Upper lobe of left lung (tissue), 6 donors: ENCODE results near the gene BLMH. TPM values are rescaled to one million over a fixed set of nuclear protein-coding genes. Genes with fewer than 3 reads are reported as not detected.

Experiments used
- ATAC-seq, 2 donors: fragments of 200-7000 bp; cut with Tn5 transposase; one replicate each; pipeline ENCODE4 v1.9.1; 2022; ENCODE audit warnings: mild to moderate bottlenecking in 2 of 2, moderate library complexity in 2 of 2; ENCODE audit not compliant: low FRiP score in 2 of 2
- DNase-seq, 2 donors: peaks; one replicate each; pipeline ENCODE4 v3.0.0-alpha.2; 2019 to 2020
- H3K27ac ChIP-seq, 4 donors: fragments of 200-600 bp; sonication (generic); one replicate each; pipeline ENCODE4 v1.5.1; 2016 to 2019
- H3K27me3 ChIP-seq, 4 donors: fragments of 200-600 bp; sonication (generic); one replicate each; pipeline ENCODE4 v1.5.1; 2017 to 2019
- H3K36me3 ChIP-seq, 4 donors: fragments of 200-600 bp; sonication (generic); one replicate each; pipeline ENCODE4 v1.5.1; 2016 to 2019
- H3K4me1 ChIP-seq, 4 donors: fragments of 200-600 bp; sonication (generic); one replicate each; pipeline ENCODE4 v1.5.1; 2018 to 2019
- H3K4me3 ChIP-seq, 4 donors: fragments of 200-600 bp; sonication (generic); one replicate each; pipeline ENCODE4 v1.5.1; 2017 to 2019; ENCODE audit warnings: mild to moderate bottlenecking in 2 of 4, moderate library complexity in 1 of 4
- H3K9me3 ChIP-seq, 4 donors: fragments of 200-600 bp; sonication (generic); one replicate each; pipeline ENCODE4 v1.5.1; 2018 to 2019
- EP300 ChIP-seq, 4 donors: sonication (generic); formaldehyde crosslinking; IDR thresholded peaks; one replicate each; pipeline ENCODE4 v1.5.1; 2017; ENCODE audit warnings: antibody characterized with exemption in 4 of 4, control low read depth in 2 of 4
- POLR2A ChIP-seq, 4 donors: fragments of 450-650 bp; IDR thresholded peaks; one replicate each; pipeline ENCODE4 v1.5.1; 2016 to 2017; ENCODE audit warnings: antibody characterized with exemption in 4 of 4, mild to moderate bottlenecking in 2 of 4
- POLR2AphosphoS5 ChIP-seq, 2 donors: sonication (generic); formaldehyde crosslinking; IDR thresholded peaks; one replicate each; pipeline ENCODE4 v1.5.1; 2017; ENCODE audit warnings: antibody characterized with exemption in 2 of 2
- WGBS, 2 donors: methylation state at CpG; one replicate each; pipeline ENCODE4 v1.1.5; 2017 to 2018; 5-methylcytosine and 5-hydroxymethylcytosine counted together
- total RNA-seq, 6 donors: library from RNA; depleted of rRNA in 4 of 6; stranded (reverse); fragments of >200 nt in 4 of 6; gene quantifications; one replicate each; pipeline versions ENCODE4 v1.1.0 to v1.2.1, GENCODE V29; 2016 to 2021
- TF ChIP-seq, protein P1 (sequence below), 6 experiments: fragments of 450-650 bp in 4 of 6; fragments of 200-600 bp in 2 of 6; sonication (generic) in 2 of 6; IDR thresholded peaks; one replicate each; pipeline ENCODE4 v1.5.1; 2016 to 2019; ENCODE audit warnings: antibody characterized with exemption in 6 of 6
- donor health status: DM: no; HTN: no; CAD: no; lungs with moderate emphysema.
- donor health status: DM: no; HTN: yes; CAD: no; lungs with severe emphysema.

The BLMH gene
- total RNA-seq, 6 donors from 2014 or later = 16.4 to 33.6 (median 22.4) TPM

DNA sequence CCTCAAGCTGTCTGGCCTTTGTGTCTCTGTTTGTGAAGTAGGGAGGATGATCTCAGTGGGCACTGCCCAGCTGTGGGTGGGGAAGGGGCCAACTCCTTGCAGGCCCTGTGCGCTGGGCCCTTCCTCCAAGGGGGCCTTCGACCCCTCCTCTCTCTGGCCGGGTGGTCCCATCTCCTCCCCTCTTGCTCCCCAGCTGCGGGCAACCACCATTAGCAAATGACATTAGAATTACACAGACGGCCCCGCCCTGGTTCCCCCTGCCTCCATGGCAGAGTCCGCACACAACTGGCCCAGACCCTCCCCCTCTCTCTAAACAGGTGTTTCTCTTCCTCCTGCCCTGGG, 53.8 kb downstream of the BLMH start:
- TF ChIP-seq, protein P1, sequence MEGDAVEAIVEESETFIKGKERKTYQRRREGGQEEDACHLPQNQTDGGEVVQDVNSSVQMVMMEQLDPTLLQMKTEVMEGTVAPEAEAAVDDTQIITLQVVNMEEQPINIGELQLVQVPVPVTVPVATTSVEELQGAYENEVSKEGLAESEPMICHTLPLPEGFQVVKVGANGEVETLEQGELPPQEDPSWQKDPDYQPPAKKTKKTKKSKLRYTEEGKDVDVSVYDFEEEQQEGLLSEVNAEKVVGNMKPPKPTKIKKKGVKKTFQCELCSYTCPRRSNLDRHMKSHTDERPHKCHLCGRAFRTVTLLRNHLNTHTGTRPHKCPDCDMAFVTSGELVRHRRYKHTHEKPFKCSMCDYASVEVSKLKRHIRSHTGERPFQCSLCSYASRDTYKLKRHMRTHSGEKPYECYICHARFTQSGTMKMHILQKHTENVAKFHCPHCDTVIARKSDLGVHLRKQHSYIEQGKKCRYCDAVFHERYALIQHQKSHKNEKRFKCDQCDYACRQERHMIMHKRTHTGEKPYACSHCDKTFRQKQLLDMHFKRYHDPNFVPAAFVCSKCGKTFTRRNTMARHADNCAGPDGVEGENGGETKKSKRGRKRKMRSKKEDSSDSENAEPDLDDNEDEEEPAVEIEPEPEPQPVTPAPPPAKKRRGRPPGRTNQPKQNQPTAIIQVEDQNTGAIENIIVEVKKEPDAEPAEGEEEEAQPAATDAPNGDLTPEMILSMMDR (IDR thresholded peaks at IDR 0.05) = no peak
- TF ChIP-seq POLR2AphosphoS5 (IDR thresholded peaks at IDR 0.05) (no peak), EP300 (IDR thresholded peaks at IDR 0.05) (no peak), POLR2A (IDR thresholded peaks at IDR 0.05) (no peak)
- peak overlapping the region in 3 of 4 donors; percentile 55 to 66 (median 56) for H3K4me3 ChIP-seq

DNA sequence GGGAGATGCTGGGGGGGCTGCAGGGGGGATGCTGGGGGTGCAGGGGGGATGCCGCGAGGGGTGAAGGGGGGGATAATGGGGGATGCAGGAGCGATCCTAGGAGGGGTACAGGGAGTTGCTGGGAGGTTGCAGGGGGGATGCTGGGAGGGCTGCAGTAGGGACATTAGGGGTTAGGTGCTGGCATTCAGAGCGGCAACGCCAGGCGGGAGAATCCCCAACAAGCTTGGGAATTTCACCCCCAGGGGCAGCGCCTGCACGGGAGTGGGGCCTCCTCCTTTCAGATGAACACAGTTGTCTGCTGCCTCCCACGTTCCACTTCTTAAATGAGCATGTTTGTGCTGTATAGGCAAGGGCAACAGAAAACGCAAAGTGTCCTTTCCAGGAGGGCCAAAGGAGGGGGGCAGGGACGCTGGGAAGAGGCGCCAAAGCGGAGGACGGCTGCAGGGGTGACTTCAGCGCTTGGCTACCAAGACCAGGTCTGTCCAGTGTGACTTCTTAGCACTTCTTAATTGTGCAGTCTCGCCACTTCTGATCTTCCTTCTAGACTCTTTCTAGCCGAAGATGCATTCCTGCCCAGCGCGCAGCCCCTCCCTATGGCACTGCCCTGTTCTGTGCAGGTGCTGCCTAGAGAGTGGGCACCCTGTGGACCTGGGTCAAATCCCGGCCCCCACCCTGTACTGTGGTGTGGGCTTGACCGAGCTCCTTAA, 54.3 kb downstream of the BLMH start:
- ATAC-seq = peak in 1 of 2 donors; percentile 31
- DNase-seq = peak in 1 of 2 donors; percentile 13
- no peaks in the 10 kb centered on the region for H3K36me3 ChIP-seq
- H3K4me1 ChIP-seq = peaks cover 33 to 50% (median 35%) of the 10 kb centered on the region in 4 donors
- H3K27ac ChIP-seq = peak overlapping the region; percentile 48 to 89 (median 74)
- H3K9me3 ChIP-seq = no peaks in the 10 kb centered on the region
- TF ChIP-seq, protein P1 (IDR thresholded peaks at IDR 0.05) = no peak
- TF ChIP-seq POLR2AphosphoS5 (IDR thresholded peaks at IDR 0.05) (no peak), POLR2A (IDR thresholded peaks at IDR 0.05) (no peak), EP300 (IDR thresholded peaks at IDR 0.05) (no peak)
- H3K4me3 ChIP-seq = peak overlapping the region in 3 of 4 donors; percentile 55 to 66 (median 56)
- peaks cover 0 to 23% (median 13%) of the 10 kb centered on the region in 4 donors for H3K27me3 ChIP-seq
- 2 to 17% methylated on average over 9 to 21 of the region's 21 CpGs for WGBS, 2 donors

More for the DNA sequence above, 53.8 kb downstream of the BLMH start:
- ATAC-seq = peak in 1 of 2 donors; percentile 11
- DNase-seq = peak in 1 of 2 donors; percentile 16
- Histone ChIP-seq H3K9me3 (no peaks in the 10 kb centered on the region), H3K4me1 (peaks cover 33 to 50% (median 35%) of the 10 kb centered on the region in 4 donors), H3K27ac (peak overlapping the region; percentile 70 to 89 (median 74)), H3K27me3 (peaks cover 0 to 23% (median 13%) of the 10 kb centered on the region in 4 donors), H3K36me3 (no peaks in the 10 kb centered on the region)
- 20 to 38% methylated on average over 4 to 7 of the region's 7 CpGs for WGBS, 2 donors

DNA sequence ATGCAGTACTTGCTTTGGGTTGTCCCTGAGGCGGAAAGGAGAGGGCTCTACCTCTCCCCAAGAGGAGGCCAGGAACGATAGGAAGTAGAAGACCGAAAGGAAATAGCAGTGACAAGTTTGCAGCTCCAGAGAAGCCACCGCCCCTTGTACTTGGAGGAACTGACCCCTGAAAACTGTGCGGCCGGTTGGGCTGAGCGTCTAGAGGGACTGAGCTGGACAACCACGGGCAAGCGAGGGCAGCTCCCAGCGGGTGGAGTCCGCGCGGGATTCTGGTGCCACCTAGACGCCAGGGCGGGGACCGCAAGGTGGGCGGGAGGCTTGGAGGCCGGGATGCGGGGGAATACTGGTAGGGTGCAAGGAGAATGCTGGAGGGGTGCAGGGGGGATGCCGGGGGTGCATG, 55.0 kb downstream of the BLMH start:
- peak overlapping the region in 3 of 4 donors; percentile 74 to 83 (median 83) for H3K27ac ChIP-seq
- no peaks in the 10 kb centered on the region for H3K36me3 ChIP-seq
- ATAC-seq = peak; percentile 54 to 65
- H3K27me3 ChIP-seq = peaks cover 0 to 23% (median 13%) of the 10 kb centered on the region in 4 donors
- WGBS, 2 donors = 4 to 8% methylated on average over 9 to 12 of the region's 20 CpGs
- H3K4me3 ChIP-seq = peak overlapping the region in 3 of 4 donors; percentile 55 to 66 (median 56)
- peaks cover 33 to 50% (median 35%) of the 10 kb centered on the region in 4 donors for H3K4me1 ChIP-seq
- DNase-seq = peak; percentile 67 to 87
- no peaks in the 10 kb centered on the region for H3K9me3 ChIP-seq
- TF ChIP-seq EP300 (IDR thresholded peaks at IDR 0.05) = no peak
- TF ChIP-seq, protein P1 (IDR thresholded peaks at IDR 0.05) = peak in 5 of 6 experiments; percentile 14 to 50 (median 28)
- peak in 1 of 4 donors; percentile 27 for TF ChIP-seq POLR2A (IDR thresholded peaks at IDR 0.05)
- peak in 1 of 2 donors; percentile 59 for TF ChIP-seq POLR2AphosphoS5 (IDR thresholded peaks at IDR 0.05)

DNA sequence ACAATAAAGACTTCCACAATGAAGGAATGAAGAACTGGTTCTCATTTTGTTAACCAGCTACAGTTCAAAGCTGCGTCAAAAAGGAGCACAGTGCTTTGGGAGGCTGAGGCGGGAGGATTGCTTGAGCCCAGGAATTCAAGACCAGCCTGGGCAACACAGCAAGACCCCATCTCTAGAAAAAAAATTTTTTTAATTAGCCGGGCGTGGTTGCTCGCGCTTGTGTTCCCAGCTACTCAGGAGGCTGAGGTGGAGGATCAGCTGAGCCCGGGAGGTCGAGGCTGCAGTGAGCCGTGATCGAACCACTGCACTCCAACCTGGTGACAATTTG, 55.5 kb downstream of the BLMH start:
- H3K27me3 ChIP-seq = peaks cover 0 to 23% (median 13%) of the 10 kb centered on the region in 4 donors
- WGBS, 2 donors = 56 to 61% methylated on average over 10 of the region's 10 CpGs

More for the DNA sequence above, 55.5 kb downstream of the BLMH start:
- TF ChIP-seq POLR2AphosphoS5 (IDR thresholded peaks at IDR 0.05) (no peak), EP300 (IDR thresholded peaks at IDR 0.05) (no peak), POLR2A (IDR thresholded peaks at IDR 0.05) (no peak)
- TF ChIP-seq, protein P1 (IDR thresholded peaks at IDR 0.05) = no peak
- no peaks in the 10 kb centered on the region for H3K36me3 ChIP-seq
- ATAC-seq (no peak), DNase-seq (peak in 1 of 2 donors; percentile 7)
- H3K4me3 ChIP-seq = peak overlapping the region; percentile 8 to 66 (median 56)
- peaks cover 33 to 50% (median 35%) of the 10 kb centered on the region in 4 donors for H3K4me1 ChIP-seq
- H3K9me3 ChIP-seq = no peaks in the 10 kb centered on the region
- H3K27ac ChIP-seq = peak overlapping the region; percentile 67 to 83 (median 78)
